GM21528 (cell line): Measurements from ENCODE around the gene FAH.

Experiments
- ATAC-seq: cut with Tn5 transposase; IDR thresholded peaks from one replicate; pipeline ENCODE4 v1.9.1; 2021; ENCODE audit warnings: mild to moderate bottlenecking, moderate library complexity; ENCODE audit not compliant: unreplicated experiment, low FRiP score

The FAH gene

GRCh38 chr15:80171787-80172186 lies 19.0 kb downstream of the FAH start:
- no peak for ATAC-seq

GRCh38 chr15:80172401-80172800 lies 19.6 kb downstream of the FAH start:
- no peak for ATAC-seq

GRCh38 chr15:80173022-80173759 lies 20.4 kb downstream of the FAH start:
- no peak for ATAC-seq

- no peak for ATAC-seq
These were observed 21.4 kb downstream of the FAH start for GRCh38 chr15:80174017-80174746.

GRCh38 chr15:80175436-80175835 lies 22.6 kb downstream of the FAH start:
- ATAC-seq = no peak

GRCh38 chr15:80176443-80176842 lies 23.6 kb downstream of the FAH start:
- no peak for ATAC-seq

- no peak for ATAC-seq
These were observed 24.4 kb downstream of the FAH start for GRCh38 chr15:80177156-80177555.

GRCh38 chr15:80179025-80179759 lies 26.4 kb downstream of the FAH start:
- no peak for ATAC-seq

- ATAC-seq = no peak
These were observed 27.1 kb downstream of the FAH start for GRCh38 chr15:80179935-80180334.

GRCh38 chr15:80180468-80180867 lies 27.7 kb downstream of the FAH start:
- no peak for ATAC-seq

- no peak for ATAC-seq
These were observed 28.2 kb downstream of the FAH start for GRCh38 chr15:80180986-80181385.

GRCh38 chr15:80182611-80183261 lies 29.9 kb downstream of the FAH start:
- ATAC-seq = no peak

GRCh38 chr15:80183306-80183705 lies 30.5 kb downstream of the FAH start:
- no peak for ATAC-seq

- ATAC-seq = no peak
These were observed 31.1 kb downstream of the FAH start for GRCh38 chr15:80183886-80184285.

GRCh38 chr15:80184554-80184953 lies 31.8 kb downstream of the FAH start:
- ATAC-seq = no peak

GRCh38 chr15:80185152-80185551 lies 32.4 kb downstream of the FAH start:
- no peak for ATAC-seq

- ATAC-seq = no peak
These were observed 33.3 kb downstream of the FAH start for GRCh38 chr15:80186066-80186465.

GRCh38 chr15:80186597-80186996 lies 33.8 kb downstream of the FAH start:
- no peak for ATAC-seq

GRCh38 chr15:80188251-80188650 lies 35.5 kb downstream of the FAH start:
- ATAC-seq = no peak

- no peak for ATAC-seq
These were observed 38.4 kb downstream of the FAH start for GRCh38 chr15:80191198-80191597.
